Right renal cortex interstitium (tissue), 3 donors: ENCODE data around the gene SLC38A1. TPM values are rescaled to one million over a fixed set of nuclear protein-coding genes. Genes with fewer than 3 reads are reported as not detected.

Experiments
- DNase-seq, 3 donors: peaks; one replicate each; pipeline ENCODE4 v3.0.0-alpha.2; 2013; ENCODE audit warnings: low read depth in 3 of 3, low spot score in 2 of 3
- polyA plus RNA-seq, 3 donors: library from polyadenylated mRNA; unstranded; fragments of 120-200 nt; gene quantifications; one replicate each; pipeline ENCODE4 v1.2.1, GENCODE V29; 2013; ENCODE audit not compliant: insufficient read length in 3 of 3

SLC38A1 gene
- polyA plus RNA-seq, 3 donors, result 60.5 to 66.4 (median 62.0) TPM

- no peak for DNase-seq
These were observed 31.3 kb downstream of the SLC38A1 start for GRCh38 chr12:46237371-46238045.

- no peak for DNase-seq
These were observed 34.8 kb downstream of the SLC38A1 start for GRCh38 chr12:46234000-46234399.

GRCh38 chr12:46233423-46233822, 35.4 kb downstream of the SLC38A1 start:
- DNase-seq, result no peak

- DNase-seq, result no peak
These were observed 37.9 kb downstream of the SLC38A1 start for GRCh38 chr12:46230983-46231382.

DNA sequence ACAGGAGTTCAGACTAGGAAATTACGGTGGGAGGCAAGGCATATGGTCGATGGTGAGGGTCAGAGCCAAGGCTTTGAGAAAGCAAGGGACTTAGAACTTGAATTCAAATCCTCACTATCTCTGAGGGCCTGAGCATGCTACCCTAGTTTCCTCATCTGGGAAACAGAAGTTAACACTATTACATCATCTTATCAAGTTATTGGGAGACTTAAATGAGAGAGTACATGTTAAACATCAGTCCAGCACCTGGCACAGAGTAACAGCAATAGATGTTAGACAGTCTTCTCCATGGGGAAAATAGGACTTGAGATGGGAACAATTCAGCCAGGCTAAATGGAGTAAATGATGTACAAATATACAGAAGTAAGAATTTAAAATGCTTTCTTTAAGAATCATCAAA, 38.5 kb downstream of the SLC38A1 start:
- no peak for DNase-seq

DNA sequence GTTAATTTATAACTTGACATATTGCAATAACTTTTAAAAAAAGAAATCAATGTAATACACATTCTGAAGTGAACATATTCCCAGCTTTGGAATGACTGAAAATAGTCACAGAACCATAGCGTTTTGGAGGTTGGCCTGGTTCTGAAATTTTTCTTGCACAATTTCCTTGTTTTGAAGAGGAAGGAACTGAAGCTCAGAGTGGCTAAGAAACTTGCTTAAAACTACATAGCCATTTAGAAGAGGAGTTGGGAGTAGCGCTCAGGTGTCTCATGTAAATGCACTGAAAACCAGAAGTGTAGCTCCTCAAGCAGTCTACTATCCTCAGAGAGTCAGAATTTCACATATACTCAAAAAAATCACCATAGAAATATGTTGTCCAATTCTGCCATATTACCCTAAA, 41.2 kb downstream of the SLC38A1 start:
- no peak for DNase-seq

DNA sequence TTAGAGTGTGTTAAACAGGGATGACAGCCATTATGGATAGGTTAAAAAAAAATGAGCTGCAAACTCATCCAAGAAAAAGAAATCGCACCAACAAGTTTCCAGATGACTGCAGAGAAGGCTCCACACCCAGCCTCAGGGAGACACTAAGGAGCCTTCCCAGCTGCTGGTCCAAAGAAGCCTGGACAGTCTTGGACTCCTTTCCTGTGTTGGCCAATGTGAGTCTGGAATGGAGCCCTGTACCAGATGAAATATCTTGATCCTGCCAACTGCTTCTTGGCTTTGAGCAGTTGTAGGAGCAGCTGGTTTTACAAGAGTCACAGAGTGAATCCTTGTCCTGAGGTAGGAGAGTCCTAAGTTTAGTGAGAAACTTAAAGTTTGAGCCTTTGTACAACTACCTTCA, 44.5 kb downstream of the SLC38A1 start:
- DNase-seq, result no peak

DNA sequence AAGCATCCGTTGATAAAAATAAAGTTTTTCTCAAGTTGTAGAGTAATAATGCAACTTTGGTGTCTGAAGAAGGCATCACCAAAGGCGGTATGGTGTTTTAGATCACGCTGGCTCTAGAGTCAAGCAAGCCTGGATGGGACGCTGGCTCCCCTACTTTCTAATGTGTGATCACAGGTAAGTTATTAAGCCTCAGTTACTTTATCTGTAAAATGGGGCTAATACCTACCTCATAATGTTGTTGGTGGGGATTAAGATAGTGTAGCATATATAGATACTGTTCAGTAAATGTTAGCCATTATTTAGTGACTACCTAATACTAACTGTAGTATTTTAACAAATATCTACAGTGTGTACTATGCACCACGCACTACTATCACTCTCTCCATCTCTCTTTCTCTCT, 45.8 kb downstream of the SLC38A1 start:
- DNase-seq, result no peak

DNA sequence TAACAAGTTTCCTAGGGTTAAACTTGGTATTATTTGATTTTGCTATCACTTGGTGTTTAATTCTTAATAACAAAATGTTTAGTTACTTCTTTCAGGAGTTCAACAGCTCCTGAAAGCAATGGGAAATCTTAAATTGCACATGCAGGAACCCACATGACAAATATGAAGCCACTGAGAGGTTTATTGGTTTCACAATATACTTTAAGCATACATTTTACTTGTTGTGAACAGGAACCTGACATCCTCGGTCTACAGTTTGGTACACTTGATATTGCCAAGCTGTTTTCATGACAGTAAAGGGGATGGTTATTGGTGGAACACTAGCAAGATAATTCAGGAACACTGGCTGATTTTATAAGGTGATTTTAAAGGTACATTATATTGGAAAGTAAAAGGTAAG, 46.2 kb downstream of the SLC38A1 start:
- DNase-seq, result no peak

DNA sequence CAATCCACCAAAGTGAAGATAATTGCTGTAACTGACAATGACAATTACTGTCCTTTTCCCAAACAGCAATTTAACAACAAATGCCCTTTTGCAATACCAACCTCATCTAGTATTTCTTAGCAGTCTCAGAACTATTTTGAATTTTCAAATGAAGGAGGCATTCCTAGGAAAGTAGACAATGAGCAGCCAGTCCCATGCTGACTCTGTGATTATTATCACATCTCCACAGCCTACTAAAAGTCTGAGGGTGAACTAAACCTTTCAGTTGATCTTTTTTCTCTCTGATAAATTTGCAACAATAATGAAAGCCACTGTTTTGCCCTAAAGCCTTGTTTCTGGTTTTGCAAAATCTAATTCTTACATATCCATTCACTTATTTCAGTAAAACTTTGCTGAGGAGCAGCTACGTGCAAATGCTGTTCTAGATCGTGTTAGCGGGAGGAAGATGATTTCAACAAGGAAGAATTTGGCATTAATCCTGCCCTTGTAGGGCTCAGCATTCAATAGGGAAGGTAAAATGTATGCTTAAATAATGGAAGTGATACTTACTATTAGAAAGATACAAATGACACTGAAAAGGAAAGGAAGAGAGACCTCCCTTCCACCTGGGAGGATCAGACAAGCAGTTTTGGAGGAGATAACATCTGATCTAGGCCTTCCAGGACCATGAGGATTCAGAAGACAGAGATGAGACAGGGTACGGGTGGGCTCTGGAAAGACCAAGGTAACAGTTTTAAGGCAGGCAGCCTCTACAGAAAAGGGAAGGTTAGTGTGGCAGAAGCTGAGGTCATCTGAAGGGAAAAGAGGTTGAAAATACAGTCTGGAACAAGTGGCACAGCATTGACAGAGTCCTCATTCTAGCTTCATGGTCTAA, 47.4 kb downstream of the SLC38A1 start:
- DNase-seq, result no peak

GRCh38 chr12:46219877-46220655, 48.8 kb downstream of the SLC38A1 start:
- no peak for DNase-seq

DNA sequence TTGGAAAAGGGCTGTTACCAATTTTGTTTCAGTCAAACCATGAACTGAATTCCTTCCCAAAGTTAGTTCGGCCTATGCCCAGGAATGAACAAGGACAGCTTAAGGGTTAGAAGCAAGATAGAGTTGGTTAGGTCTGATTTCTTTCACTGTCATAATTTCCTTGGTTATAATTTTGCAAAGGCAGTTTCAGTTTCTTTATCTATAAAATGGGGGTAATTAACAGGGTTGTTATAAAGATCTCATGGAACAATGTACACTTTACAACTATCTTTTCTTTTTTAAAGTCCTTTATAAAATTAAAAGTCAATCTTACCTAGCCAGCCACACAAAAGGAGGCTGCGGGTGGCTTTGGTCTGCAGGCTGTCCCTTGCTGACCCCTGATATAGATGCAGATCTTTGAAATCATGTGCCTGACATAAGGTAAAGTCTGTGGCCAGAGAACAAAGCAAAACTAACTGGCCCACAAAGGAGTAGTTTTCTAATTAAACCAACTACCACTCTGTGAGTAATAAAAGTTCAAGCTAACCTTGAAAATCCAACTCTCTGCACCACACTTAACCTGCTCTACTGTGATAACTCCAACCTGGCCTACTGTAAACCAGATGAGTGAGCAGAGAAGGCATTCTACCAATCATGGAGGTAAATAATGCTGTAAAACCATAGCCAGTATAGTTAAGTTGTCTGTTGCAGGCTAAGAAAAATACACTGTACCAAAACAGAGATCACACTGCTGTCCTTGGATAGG, 49.5 kb downstream of the SLC38A1 start:
- DNase-seq, result no peak

DNA sequence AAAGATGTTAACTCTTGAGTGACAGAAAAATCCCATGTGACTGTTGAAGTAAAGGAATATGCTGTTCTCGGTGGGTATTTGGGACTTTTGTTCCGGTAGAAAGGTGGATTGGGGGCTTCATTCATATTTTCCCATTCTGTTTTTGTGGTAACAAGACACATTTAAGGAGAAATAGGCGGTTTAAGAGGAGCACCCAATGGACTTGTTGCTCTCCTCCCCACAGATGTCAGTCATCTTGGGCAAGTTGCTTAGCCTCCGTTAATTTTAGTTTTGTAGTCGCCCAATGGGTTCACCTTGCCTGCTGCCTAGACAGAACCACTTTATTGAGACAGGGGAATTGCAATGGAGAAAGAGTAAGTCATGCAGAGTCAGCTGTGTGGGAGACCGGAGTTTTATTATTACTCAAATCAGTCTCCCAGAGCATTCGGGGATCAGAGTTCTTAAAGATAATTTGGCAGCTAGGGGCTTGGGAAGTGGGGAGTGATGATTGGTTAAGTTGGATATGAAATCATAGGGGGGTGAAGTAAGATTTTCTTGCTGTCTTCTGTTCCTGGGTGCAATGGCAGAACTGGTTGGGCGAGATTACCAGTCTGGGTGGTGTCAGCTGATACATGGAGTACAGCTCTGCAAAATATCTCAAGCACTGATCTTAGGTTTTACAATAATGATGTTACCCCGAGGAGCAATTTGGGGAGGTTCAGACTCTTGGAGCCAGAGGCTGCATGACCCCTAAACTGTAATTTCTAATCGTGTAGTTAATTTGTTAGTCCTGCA, 50.3 kb downstream of the SLC38A1 start:
- no peak for DNase-seq

DNA sequence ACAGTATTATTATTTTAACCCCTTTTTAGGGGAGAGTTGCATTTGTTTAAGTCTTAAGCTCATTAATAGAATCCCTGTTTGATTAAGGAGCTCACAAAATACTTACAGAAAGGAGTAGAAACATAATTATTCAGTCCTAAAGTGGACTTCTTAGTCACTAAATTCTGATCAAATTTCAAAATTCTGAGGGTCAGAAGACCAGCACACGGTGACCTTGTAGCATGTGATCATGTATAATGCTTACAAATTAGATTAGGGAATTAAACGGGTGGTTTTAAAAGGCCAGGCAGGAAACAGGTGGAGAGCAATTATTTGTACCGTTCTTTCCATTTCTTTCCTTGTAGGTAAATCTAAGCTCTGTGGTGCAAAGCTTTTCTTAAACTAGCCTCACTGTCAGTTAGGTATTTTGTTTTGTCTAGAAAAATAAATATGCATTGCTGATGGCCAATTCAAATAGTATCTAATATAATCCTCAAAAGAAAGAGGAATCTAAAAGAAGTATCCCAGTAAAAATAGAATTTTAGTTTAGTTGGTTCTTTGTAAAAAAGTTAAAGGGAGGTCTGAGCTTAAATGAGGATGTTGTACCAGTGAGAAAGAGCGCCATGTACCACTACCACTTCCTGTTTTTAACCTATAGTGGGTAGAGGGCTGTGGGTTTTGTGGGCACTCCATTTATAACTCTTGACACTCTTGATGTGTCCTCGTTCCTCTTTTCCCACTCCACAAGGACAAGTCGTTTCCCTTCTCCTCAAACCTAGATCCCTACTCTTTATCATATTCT, 51.1 kb downstream of the SLC38A1 start:
- no peak for DNase-seq

- no peak for DNase-seq
These were observed 54.0 kb downstream of the SLC38A1 start for GRCh38 chr12:46214668-46215436.

GRCh38 chr12:46212108-46212982, 56.5 kb downstream of the SLC38A1 start:
- no peak for DNase-seq

- DNase-seq, result no peak
These were observed 57.9 kb downstream of the SLC38A1 start for GRCh38 chr12:46210873-46211439.
